Peyer's patch (tissue), 4 donors: Measurements from ENCODE around the gene PSD2. TPM values are rescaled to one million over a fixed set of nuclear protein-coding genes. Genes with fewer than 3 reads are reported as not detected.

Experiments
- DNase-seq, 3 donors: peaks; one replicate each; pipeline ENCODE4 v3.0.0-alpha.2; 2017 to 2019
- H3K27ac ChIP-seq, 4 donors: fragments of 200-600 bp; sonication (generic); one replicate each; pipeline ENCODE4 v1.5.1; 2016 to 2019
- H3K27me3 ChIP-seq, 2 donors: fragments of 200-600 bp; sonication (generic); one replicate each; pipeline ENCODE4 v1.5.1; 2019
- H3K36me3 ChIP-seq, 3 donors: fragments of 200-600 bp; sonication (generic); one replicate each; pipeline ENCODE4 v1.5.1; 2016 to 2019
- H3K4me1 ChIP-seq, 4 donors: fragments of 200-600 bp; sonication (generic); one replicate each; pipeline ENCODE4 v1.5.1; 2016 to 2019
- H3K4me3 ChIP-seq, 4 donors: fragments of 200-600 bp; sonication (generic); 1 replicate in 3 of 4; 2 replicates in 1 of 4; pipeline ENCODE4 v1.5.1; 2016 to 2019; ENCODE audit warnings: mild to moderate bottlenecking in 1 of 4
- H3K9me3 ChIP-seq, 4 donors: fragments of 200-600 bp; sonication (generic); one replicate each; pipeline ENCODE4 v1.5.1; 2016 to 2019; ENCODE audit warnings: mild to moderate bottlenecking in 1 of 4
- POLR2A ChIP-seq, 2 donors: fragments of 450-650 bp; IDR thresholded peaks; one replicate each; pipeline ENCODE4 v1.5.1; 2017; ENCODE audit warnings: antibody characterized with exemption in 2 of 2, mild to moderate bottlenecking in 2 of 2, moderate library complexity in 2 of 2
- total RNA-seq, 4 donors: library from RNA; depleted of rRNA; stranded (reverse); fragments of >200 nt; gene quantifications; one replicate each; pipeline ENCODE4 v1.1.0, GENCODE V29; 2016
- TF ChIP-seq, protein P1 (sequence below), 6 experiments: fragments of 450-650 bp in 4 of 6; fragments of 200-600 bp in 2 of 6; sonication (generic) in 1 of 6; IDR thresholded peaks; one replicate each; pipeline ENCODE4 v1.5.1; 2017 to 2019; ENCODE audit warnings: antibody characterized with exemption in 6 of 6, mild to moderate bottlenecking in 3 of 6, moderate library complexity in 1 of 6

Gene PSD2
- total RNA-seq, 4 donors from 2014 or later = not detected

- TF ChIP-seq, protein P1, sequence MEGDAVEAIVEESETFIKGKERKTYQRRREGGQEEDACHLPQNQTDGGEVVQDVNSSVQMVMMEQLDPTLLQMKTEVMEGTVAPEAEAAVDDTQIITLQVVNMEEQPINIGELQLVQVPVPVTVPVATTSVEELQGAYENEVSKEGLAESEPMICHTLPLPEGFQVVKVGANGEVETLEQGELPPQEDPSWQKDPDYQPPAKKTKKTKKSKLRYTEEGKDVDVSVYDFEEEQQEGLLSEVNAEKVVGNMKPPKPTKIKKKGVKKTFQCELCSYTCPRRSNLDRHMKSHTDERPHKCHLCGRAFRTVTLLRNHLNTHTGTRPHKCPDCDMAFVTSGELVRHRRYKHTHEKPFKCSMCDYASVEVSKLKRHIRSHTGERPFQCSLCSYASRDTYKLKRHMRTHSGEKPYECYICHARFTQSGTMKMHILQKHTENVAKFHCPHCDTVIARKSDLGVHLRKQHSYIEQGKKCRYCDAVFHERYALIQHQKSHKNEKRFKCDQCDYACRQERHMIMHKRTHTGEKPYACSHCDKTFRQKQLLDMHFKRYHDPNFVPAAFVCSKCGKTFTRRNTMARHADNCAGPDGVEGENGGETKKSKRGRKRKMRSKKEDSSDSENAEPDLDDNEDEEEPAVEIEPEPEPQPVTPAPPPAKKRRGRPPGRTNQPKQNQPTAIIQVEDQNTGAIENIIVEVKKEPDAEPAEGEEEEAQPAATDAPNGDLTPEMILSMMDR (IDR thresholded peaks at IDR 0.05) = no peak
- TF ChIP-seq POLR2A (IDR thresholded peaks at IDR 0.05) = no peak
- Histone ChIP-seq H3K27me3 (no peaks in the 10 kb centered on the region), H3K36me3 (no peaks in the 10 kb centered on the region), H3K27ac (peak overlapping the region in 1 of 4 donors; percentile 22), H3K4me3 (no peak overlapping the region), H3K4me1 (no peaks in the 10 kb centered on the region), H3K9me3 (no peaks in the 10 kb centered on the region)
- no peak for DNase-seq
These were observed 85.6 kb downstream of the PSD2 start for GRCh38 chr5:139881143-139881733.

DNA sequence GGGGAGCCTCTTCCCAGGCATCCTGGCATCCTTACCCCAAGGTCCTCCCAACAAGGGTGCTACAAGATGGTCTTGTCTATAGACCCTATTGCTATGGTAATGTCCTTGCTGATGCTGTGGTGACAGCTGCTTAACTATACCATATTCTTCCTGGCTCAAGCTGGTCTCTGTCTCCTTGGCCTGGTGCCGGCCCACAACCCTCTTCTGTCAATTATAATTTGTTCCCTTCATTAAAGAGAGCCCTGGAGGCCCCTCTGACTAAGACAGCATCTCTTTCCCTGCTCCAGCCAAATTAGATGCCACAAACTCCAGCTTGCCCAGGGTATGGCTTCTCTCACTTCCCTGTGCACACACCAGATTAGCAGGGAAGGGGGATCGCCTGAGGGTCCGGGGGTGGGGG lies 86.7 kb downstream of the PSD2 start:
- Histone ChIP-seq H3K27me3 (no peaks in the 10 kb centered on the region), H3K4me1 (no peaks in the 10 kb centered on the region), H3K36me3 (no peaks in the 10 kb centered on the region), H3K4me3 (no peak overlapping the region), H3K27ac (no peak overlapping the region), H3K9me3 (no peaks in the 10 kb centered on the region)
- TF ChIP-seq, protein P1 (IDR thresholded peaks at IDR 0.05) = no peak
- TF ChIP-seq POLR2A (IDR thresholded peaks at IDR 0.05) = no peak
- DNase-seq = no peak

DNA sequence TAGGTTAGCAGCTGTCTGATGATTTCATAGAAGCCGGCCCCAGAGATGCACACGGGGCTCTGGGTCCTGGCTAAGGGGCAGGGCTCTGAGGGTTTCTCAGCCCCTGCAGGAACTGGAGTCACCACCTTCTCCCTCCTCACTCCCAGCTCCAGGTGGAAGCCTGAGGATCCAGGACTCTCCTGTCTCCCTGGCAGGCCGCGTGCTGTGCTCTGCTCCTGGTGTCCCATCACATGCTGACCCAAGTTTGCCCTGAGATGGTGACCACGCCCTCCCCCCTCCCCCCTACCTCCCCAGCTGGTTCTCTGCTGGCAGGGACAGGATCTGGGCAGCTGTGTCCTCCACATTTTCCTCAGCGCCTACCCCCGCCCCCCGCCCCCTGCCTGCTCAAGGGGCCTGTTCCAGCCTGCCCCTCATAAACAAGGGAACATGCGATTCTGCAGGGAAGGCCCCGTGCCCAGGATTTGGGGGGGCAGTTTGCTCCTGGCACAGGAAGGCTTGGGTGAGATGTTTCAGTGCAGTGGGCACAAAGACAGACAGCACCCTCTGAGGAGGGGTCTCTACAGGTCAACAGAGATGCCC lies 87.4 kb downstream of the PSD2 start:
- no peaks in the 10 kb centered on the region for H3K27me3 ChIP-seq
- no peak overlapping the region for H3K4me3 ChIP-seq
- no peak overlapping the region for H3K27ac ChIP-seq

GRCh38 chr5:139884144-139884543 lies 88.5 kb downstream of the PSD2 start:
- H3K27ac ChIP-seq = no peak overlapping the region
- H3K36me3 ChIP-seq = no peaks in the 10 kb centered on the region
- TF ChIP-seq, protein P1 (IDR thresholded peaks at IDR 0.05) = no peak
- TF ChIP-seq POLR2A (IDR thresholded peaks at IDR 0.05) = no peak
- H3K27me3 ChIP-seq = no peaks in the 10 kb centered on the region
- H3K9me3 ChIP-seq = no peaks in the 10 kb centered on the region
- no peaks in the 10 kb centered on the region for H3K4me1 ChIP-seq
- no peak for DNase-seq
- no peak overlapping the region for H3K4me3 ChIP-seq

More for the DNA sequence above, 87.4 kb downstream of the PSD2 start:
- no peaks in the 10 kb centered on the region for H3K9me3 ChIP-seq
- TF ChIP-seq POLR2A (IDR thresholded peaks at IDR 0.05) = no peak
- TF ChIP-seq, protein P1 (IDR thresholded peaks at IDR 0.05) = no peak
- no peaks in the 10 kb centered on the region for H3K4me1 ChIP-seq
- DNase-seq = no peak
- no peaks in the 10 kb centered on the region for H3K36me3 ChIP-seq

GRCh38 chr5:139884734-139885133 lies 89.1 kb downstream of the PSD2 start:
- no peaks in the 10 kb centered on the region for H3K4me1 ChIP-seq
- no peaks in the 10 kb centered on the region for H3K9me3 ChIP-seq
- H3K36me3 ChIP-seq = no peaks in the 10 kb centered on the region
- TF ChIP-seq, protein P1 (IDR thresholded peaks at IDR 0.05) = no peak
- no peak for TF ChIP-seq POLR2A (IDR thresholded peaks at IDR 0.05)
- H3K27ac ChIP-seq = no peak overlapping the region
- no peak for DNase-seq
- no peak overlapping the region for H3K4me3 ChIP-seq
- H3K27me3 ChIP-seq = no peaks in the 10 kb centered on the region
